Astrocyte (in vitro differentiated cells and primary cell): ENCODE results near the gene METRN. TPM values are rescaled to one million over a fixed set of nuclear protein-coding genes. Genes with fewer than 3 reads are reported as not detected.

ENCODE experiments used
- DNase-seq: peaks from one replicate; pipeline ENCODE4 v3.0.0-alpha.2; 2010; ENCODE audit warnings: low read depth
- FAIRE-seq: peaks from 2 replicates; lab custom pipeline; 2011; peaks lifted over from hg19 to GRCh38; lab: Jason Lieb, UNC
- H2AFZ ChIP-seq: 2 replicates; pipeline ENCODE4 v1.6.0; 2012; ENCODE audit warnings: low read depth, low read length, inconsistent platforms
- H3K27ac ChIP-seq: 2 replicates; pipeline ENCODE4 v1.5.1; 2011; ENCODE audit warnings: low read depth, low read length, inconsistent platforms
- H3K27me3 ChIP-seq: 2 replicates; pipeline ENCODE4 v1.6.0; 2011; ENCODE audit warnings: low read length, inconsistent platforms; ENCODE audit not compliant: insufficient read depth
- H3K36me3 ChIP-seq: 2 replicates; pipeline ENCODE4 v1.5.1; 2011; ENCODE audit warnings: low read length, inconsistent platforms; ENCODE audit not compliant: insufficient read depth
- H3K4me1 ChIP-seq: 2 replicates; pipeline ENCODE4 v1.5.1; 2011; ENCODE audit warnings: low read length, inconsistent platforms; ENCODE audit not compliant: insufficient read depth
- H3K4me2 ChIP-seq: 2 replicates; pipeline ENCODE4 v1.6.0; 2012; ENCODE audit warnings: low read length, inconsistent platforms
- H3K4me3 ChIP-seq: 2 replicates; pipeline ENCODE4 v1.5.1; 2011; ENCODE audit warnings: low read depth, mild to moderate bottlenecking, low read length, inconsistent platforms; ENCODE audit not compliant: insufficient read depth
- H3K79me2 ChIP-seq: 2 replicates; pipeline ENCODE4 v1.6.0; 2012; ENCODE audit warnings: mild to moderate bottlenecking, low read length, inconsistent platforms; ENCODE audit not compliant: insufficient read depth
- H3K9ac ChIP-seq: 2 replicates; pipeline ENCODE4 v1.6.0; 2012; ENCODE audit warnings: mild to moderate bottlenecking, low read length, inconsistent platforms
- H3K9me3 ChIP-seq: 2 replicates; pipeline ENCODE4 v1.5.1; 2012; ENCODE audit warnings: low read depth, mild to moderate bottlenecking, low read length, inconsistent platforms; ENCODE audit not compliant: insufficient read depth
- H4K20me1 ChIP-seq: 2 replicates; pipeline ENCODE4 v1.6.0; 2012; ENCODE audit warnings: low read length, inconsistent platforms; ENCODE audit not compliant: insufficient read depth
- H3K27ac Mint-ChIP-seq: one replicate; pipeline ENCODE4 v1.8.0; 2021; ENCODE audit warnings: mild to moderate bottlenecking, mixed read lengths; ENCODE audit not compliant: unreplicated experiment
- H3K27me3 Mint-ChIP-seq: one replicate; pipeline ENCODE4 v1.8.0; 2021; ENCODE audit warnings: low read depth, mixed read lengths; ENCODE audit not compliant: unreplicated experiment
- H3K36me3 Mint-ChIP-seq: one replicate; pipeline ENCODE4 v1.8.0; 2021; ENCODE audit warnings: low read depth, mixed read lengths; ENCODE audit not compliant: unreplicated experiment
- H3K4me1 Mint-ChIP-seq: one replicate; pipeline ENCODE4 v1.8.0; 2021; ENCODE audit warnings: low read depth, mixed read lengths; ENCODE audit not compliant: unreplicated experiment
- H3K4me3 Mint-ChIP-seq: one replicate; pipeline ENCODE4 v1.8.0; 2021; ENCODE audit warnings: mild to moderate bottlenecking, moderate library complexity, mixed read lengths; ENCODE audit not compliant: unreplicated experiment
- H3K9me3 Mint-ChIP-seq: one replicate; pipeline ENCODE4 v1.8.0; 2021; ENCODE audit warnings: mild to moderate bottlenecking, mixed read lengths; ENCODE audit not compliant: unreplicated experiment
- CTCF ChIP-seq: IDR thresholded peaks from 2 replicates; pipeline ENCODE4 v1.5.1; 2011; ENCODE audit warnings: low read depth, mild to moderate bottlenecking, inconsistent platforms, low read length, moderate library complexity; ENCODE audit not compliant: insufficient read depth
- EZH2 ChIP-seq: IDR thresholded peaks from 2 replicates; pipeline ENCODE4 v1.6.1; 2012; ENCODE audit warnings: mild to moderate bottlenecking, low read length, inconsistent platforms; ENCODE audit not compliant: insufficient read depth
- total RNA-seq: library from RNA; stranded (reverse); gene quantifications from 2 replicates; pipeline ENCODE4 v1.2.1, GENCODE V29; 2021

Gene METRN
- total RNA-seq, 1 donor from 2014 or later = 31.5 TPM

DNA sequence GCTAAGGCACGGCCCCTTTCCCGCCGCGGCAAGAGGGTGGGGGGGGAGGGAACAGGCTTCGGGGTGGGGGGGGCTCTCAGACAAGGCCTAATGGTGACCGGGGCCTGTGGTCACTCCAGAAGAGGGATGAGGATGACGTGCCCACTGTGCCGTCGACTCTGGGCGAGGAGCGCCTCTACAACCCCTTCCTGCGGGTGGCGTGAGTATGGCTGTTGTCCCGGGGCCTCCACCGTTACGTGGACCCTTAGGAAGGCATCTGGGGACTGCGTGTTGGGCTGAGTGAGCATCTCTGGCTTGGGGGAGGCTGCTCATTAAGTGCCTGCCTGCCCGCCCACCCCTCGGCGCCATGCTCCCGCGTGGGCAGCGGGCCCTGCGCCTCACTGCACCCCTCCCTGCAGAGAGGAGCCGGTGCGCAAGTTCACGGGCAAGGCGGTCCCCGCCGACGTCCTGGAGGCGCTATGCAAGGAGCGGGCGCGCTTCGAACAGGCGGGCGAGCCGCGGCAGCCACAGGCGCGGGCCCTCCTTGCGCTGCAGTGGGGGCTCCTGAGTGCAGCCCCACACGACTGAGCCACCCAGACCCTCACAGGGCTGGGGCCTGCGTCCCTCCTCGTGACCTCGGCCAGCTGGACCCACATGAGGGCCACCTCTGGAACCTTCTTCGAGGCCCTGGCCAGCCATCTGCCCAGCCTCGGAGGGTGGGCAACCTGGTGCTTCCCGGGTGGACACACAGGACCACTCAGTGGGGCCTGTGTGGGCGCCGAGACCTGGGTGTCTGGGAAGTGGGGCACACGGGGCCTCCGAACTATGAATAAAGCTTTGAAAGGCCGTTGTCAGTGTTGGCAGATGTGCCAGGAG is 14.2 kb downstream of the METRN start:
- no peaks in the 10 kb centered on the region for H3K36me3 ChIP-seq
- no peaks in the 10 kb centered on the region for H3K4me1 Mint-ChIP-seq
- no peaks in the 10 kb centered on the region for H3K9me3 ChIP-seq
- DNase-seq (no peak), FAIRE-seq (no peak)
- peak overlapping the region; percentile 35 for H3K9ac ChIP-seq
- peaks cover under 1% of the 10 kb centered on the region for H4K20me1 ChIP-seq
- peak overlapping the region; percentile 34 for H3K4me3 Mint-ChIP-seq
- H3K4me2 ChIP-seq = peak overlapping the region; percentile 94
- H3K27me3 ChIP-seq = no peaks in the 10 kb centered on the region
- H3K27ac Mint-ChIP-seq = no peak overlapping the region
- H3K4me1 ChIP-seq = peaks cover 12% of the 10 kb centered on the region
- no peaks in the 10 kb centered on the region for H3K79me2 ChIP-seq
- H3K4me3 ChIP-seq = peak overlapping the region; percentile 28
- no peaks in the 10 kb centered on the region for H3K9me3 Mint-ChIP-seq
- H3K27ac ChIP-seq = no peak overlapping the region
- H3K36me3 Mint-ChIP-seq = peaks cover 5% of the 10 kb centered on the region
- H2AFZ ChIP-seq = no peak overlapping the region
- H3K27me3 Mint-ChIP-seq = no peaks in the 10 kb centered on the region
- TF ChIP-seq CTCF = no peak
- TF ChIP-seq EZH2 = no peak

GRCh38 chr16:729768-730665 is 15.1 kb downstream of the METRN start:
- no peak overlapping the region for H3K27ac ChIP-seq
- TF ChIP-seq CTCF (no peak), EZH2 (no peak)
- FAIRE-seq (no peak), DNase-seq (no peak)
- Mint-ChIP-seq H3K27ac (no peak overlapping the region), H3K4me3 (no peak overlapping the region), H3K27me3 (no peaks in the 10 kb centered on the region), H3K36me3 (peaks cover 5% of the 10 kb centered on the region), H3K9me3 (no peaks in the 10 kb centered on the region), H3K4me1 (no peaks in the 10 kb centered on the region)
- H3K9me3 ChIP-seq = no peaks in the 10 kb centered on the region
- H3K27me3 ChIP-seq = no peaks in the 10 kb centered on the region
- peaks cover 12% of the 10 kb centered on the region for H3K4me1 ChIP-seq
- H2AFZ ChIP-seq = no peak overlapping the region
- no peak overlapping the region for H3K9ac ChIP-seq
- H3K36me3 ChIP-seq = no peaks in the 10 kb centered on the region
- H3K79me2 ChIP-seq = no peaks in the 10 kb centered on the region
- H3K4me2 ChIP-seq = no peak overlapping the region
- H3K4me3 ChIP-seq = no peak overlapping the region
- H4K20me1 ChIP-seq = no peaks in the 10 kb centered on the region
